Mesodermal cell (in vitro differentiated cells): Measurements from ENCODE around the gene NSUN4. TPM values are rescaled to one million over a fixed set of nuclear protein-coding genes. Genes with fewer than 3 reads are reported as not detected.

ENCODE experiments used
- H3K27ac ChIP-seq: 2 replicates; pipeline ENCODE4 v1.7.0; 2013; ENCODE audit warnings: mild to moderate bottlenecking, low read depth, low read length, moderate library complexity; ENCODE audit not compliant: severe bottlenecking
- H3K36me3 ChIP-seq: 2 replicates; pipeline ENCODE4 v1.7.1; 2013; ENCODE audit warnings: mild to moderate bottlenecking, low read length, moderate library complexity; ENCODE audit not compliant: control insufficient read depth, insufficient read depth
- H3K4me1 ChIP-seq: one replicate; pipeline ENCODE4 v1.7.1; 2013; ENCODE audit warnings: mild to moderate bottlenecking, low read length; ENCODE audit not compliant: insufficient read depth, control insufficient read depth, poor library complexity, severe bottlenecking
- H3K4me3 ChIP-seq: 2 replicates; pipeline ENCODE4 v1.7.0; 2013; ENCODE audit warnings: low read length, control low read depth, mild to moderate bottlenecking; ENCODE audit not compliant: insufficient read depth, poor library complexity, severe bottlenecking; ENCODE audit errors: extremely low read depth
- H3K9me3 ChIP-seq: 2 replicates; pipeline ENCODE4 v1.7.1; 2013; ENCODE audit warnings: mild to moderate bottlenecking, low read length, moderate library complexity; ENCODE audit not compliant: control insufficient read depth
- WGBS, 2 experiments: methylation state at CpG; one replicate each; pipeline ENCODE4 v1.1.5; 2013; ENCODE audit warnings: missing lambda C conversion rate in 2 of 2; ENCODE audit not compliant: insufficient coverage in 2 of 2; 5-methylcytosine and 5-hydroxymethylcytosine counted together
- polyA plus RNA-seq, 2 experiments: library from polyadenylated mRNA; stranded (reverse); fragments of 50-300 nt; gene quantifications; one replicate each; pipeline ENCODE4 v1.2.3, GENCODE V29; 2013

NSUN4 gene
- polyA plus RNA-seq (2013, experiment 1 of 2): 18.1 TPM
- polyA plus RNA-seq (2013, experiment 2 of 2): 16.0 TPM

DNA sequence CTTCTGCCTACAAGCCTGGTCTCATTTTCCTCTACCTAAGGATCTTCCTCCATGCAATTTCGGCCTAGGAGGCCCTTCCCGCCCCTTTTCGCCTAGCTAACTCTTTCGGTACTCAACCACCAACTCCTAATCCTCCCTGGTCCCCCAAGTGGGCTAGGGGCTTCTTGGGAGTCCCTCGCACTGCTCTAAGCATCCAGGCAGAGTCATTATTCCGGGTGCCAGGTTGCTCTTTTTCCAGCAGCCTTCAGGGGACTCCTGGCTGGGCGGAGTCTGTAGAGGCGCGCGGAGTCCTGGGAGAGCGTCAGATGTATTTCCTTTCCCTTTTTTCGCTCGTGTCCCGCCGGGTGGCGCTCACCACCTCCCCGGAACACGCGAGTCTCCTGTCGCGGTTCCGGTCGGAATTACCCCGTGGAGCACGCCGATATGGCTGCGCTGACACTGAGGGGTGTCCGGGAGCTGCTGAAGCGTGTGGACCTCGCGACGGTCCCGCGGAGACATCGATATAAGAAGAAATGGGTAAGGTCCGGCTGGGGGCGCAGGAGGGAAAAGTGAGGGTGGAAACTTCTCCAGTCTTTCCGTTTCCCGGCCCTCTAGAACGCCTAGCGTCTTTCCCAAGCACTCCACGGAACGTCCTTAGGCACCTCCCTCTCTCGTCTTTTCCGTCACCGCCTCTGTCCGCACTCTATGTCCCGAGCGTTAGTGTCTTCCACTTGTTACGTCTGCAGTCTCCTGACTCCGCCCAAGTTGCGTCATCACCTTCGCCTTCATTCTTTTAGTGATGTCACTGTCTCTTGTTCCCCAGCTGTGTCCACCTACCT lies at the start of gene NSUN4:
NSUN4 (plus strand) TSS at position 404 of the 818 bp plus-strand sequence; CDS start at position 424, 20 bp downstream.
- H3K9me3 ChIP-seq: no peaks in the 10 kb centered on the region
- 0% methylated on average over 46 to 52 of the region's 53 CpGs for WGBS, 2 experiments
- peaks cover 34% of the 10 kb centered on the region for H3K36me3 ChIP-seq
- peak within 1 kb of the TSS; percentile 95 for H3K27ac ChIP-seq
- peaks cover 13% of the 10 kb centered on the region for H3K4me1 ChIP-seq
- peak within 1 kb of the TSS; percentile 64 for H3K4me3 ChIP-seq

GRCh38 chr1:46295306-46295705 lies 45.3 kb upstream of the NSUN4 start:
- no peak overlapping the region for H3K27ac ChIP-seq
- H3K4me3 ChIP-seq: no peak overlapping the region
- no peaks in the 10 kb centered on the region for H3K9me3 ChIP-seq
- H3K36me3 ChIP-seq: peaks cover 68% of the 10 kb centered on the region
- H3K4me1 ChIP-seq: peaks cover 6% of the 10 kb centered on the region
- WGBS, 2 experiments: 90 to 100% methylated on average over 1 to 2 of the region's 2 CpGs

- H3K4me3 ChIP-seq: no peak overlapping the region
Observed at GRCh38 chr1:46298387-46298786, 42.2 kb upstream of the NSUN4 start.

GRCh38 chr1:46300673-46301405 lies 39.8 kb upstream of the NSUN4 start:
- WGBS, 2 experiments: 81 to 86% methylated on average over 5 of the region's 6 CpGs
- peaks cover 13% of the 10 kb centered on the region for H3K4me1 ChIP-seq
- no peaks in the 10 kb centered on the region for H3K9me3 ChIP-seq
- H3K36me3 ChIP-seq: peaks cover 37% of the 10 kb centered on the region
- peak overlapping the region; percentile 98 for H3K4me3 ChIP-seq
- peak overlapping the region; percentile 99 for H3K27ac ChIP-seq

More at GRCh38 chr1:46298387-46298786, 42.2 kb upstream of the NSUN4 start:
- peaks cover 53% of the 10 kb centered on the region for H3K36me3 ChIP-seq
- no peak overlapping the region for H3K27ac ChIP-seq
- peaks cover 13% of the 10 kb centered on the region for H3K4me1 ChIP-seq
- no peaks in the 10 kb centered on the region for H3K9me3 ChIP-seq

DNA sequence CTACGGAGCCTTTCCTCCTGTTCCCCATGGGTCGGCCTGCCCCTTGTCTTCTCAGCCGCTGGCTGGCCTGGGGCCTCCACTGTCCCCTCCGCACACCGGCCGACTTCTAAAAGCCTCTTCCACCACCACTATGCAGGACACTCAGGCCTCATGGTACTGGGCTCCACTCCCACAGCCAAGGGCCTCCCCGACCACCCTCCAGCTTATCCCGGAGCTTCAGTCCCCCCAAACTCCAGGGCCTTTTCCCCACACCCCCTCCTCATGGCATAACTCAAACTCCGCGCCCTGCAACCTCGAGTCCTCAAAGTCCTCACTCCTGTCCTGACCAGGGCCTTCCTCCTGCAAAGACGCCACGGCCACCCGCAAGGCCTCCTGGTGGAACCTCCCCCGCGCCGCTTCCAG lies 39.2 kb upstream of the NSUN4 start:
- Histone ChIP-seq H3K9me3 (no peaks in the 10 kb centered on the region), H3K27ac (peak overlapping the region; percentile 99), H3K36me3 (peaks cover 31% of the 10 kb centered on the region), H3K4me1 (peaks cover 16% of the 10 kb centered on the region), H3K4me3 (peak overlapping the region; percentile 98)
- WGBS, 2 experiments: 33 to 43% methylated on average over 6 to 8 of the region's 17 CpGs

DNA sequence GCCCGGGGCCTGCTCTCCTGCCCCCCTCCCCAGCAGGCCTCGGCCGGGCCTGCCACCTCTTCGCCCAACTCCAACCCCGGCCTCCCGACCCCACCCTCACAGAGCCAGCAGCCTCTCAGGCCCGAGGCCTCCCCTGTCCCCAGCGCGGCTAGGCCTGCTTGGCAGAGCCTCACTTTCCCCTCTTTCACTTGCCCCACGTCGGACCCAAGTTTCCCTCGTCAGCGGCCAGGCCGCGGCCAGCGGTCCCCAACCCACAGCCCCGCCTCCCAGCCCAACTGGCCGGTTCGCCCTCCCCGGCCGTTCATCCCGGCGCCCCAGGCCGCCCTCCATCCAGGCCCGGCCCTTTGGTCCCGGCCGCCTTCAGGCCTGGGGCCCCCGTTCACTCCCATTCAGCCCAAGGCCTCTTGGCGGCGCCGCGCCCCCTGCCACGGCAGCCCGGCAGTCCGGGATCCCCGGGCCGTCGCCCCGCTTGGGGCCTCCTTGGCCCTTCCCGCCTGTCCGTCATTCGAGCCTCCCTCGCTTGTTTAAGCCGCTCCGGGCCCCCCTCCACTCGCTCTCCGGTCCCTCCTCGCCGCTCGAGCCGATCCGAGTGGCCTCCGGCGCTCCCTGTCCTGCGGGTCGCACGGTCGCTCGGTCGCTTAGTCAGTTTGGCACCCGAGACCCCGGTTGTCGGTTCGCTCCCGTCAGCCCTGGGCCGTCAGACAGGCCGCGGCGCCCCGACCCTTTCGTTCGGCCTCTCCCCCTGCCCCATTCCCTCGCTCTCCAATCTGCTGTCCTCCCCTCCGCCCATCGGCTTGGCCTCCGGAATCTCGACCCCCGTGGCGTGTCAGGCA lies 38.6 kb upstream of the NSUN4 start:
- H3K4me1 ChIP-seq: peaks cover 16% of the 10 kb centered on the region
- H3K9me3 ChIP-seq: no peaks in the 10 kb centered on the region
- H3K36me3 ChIP-seq: peaks cover 30% of the 10 kb centered on the region
- peak overlapping the region; percentile 99 for H3K27ac ChIP-seq
- peak overlapping the region; percentile 98 for H3K4me3 ChIP-seq
- 0% methylated on average over 56 to 58 of the region's 79 CpGs for WGBS, 2 experiments

DNA sequence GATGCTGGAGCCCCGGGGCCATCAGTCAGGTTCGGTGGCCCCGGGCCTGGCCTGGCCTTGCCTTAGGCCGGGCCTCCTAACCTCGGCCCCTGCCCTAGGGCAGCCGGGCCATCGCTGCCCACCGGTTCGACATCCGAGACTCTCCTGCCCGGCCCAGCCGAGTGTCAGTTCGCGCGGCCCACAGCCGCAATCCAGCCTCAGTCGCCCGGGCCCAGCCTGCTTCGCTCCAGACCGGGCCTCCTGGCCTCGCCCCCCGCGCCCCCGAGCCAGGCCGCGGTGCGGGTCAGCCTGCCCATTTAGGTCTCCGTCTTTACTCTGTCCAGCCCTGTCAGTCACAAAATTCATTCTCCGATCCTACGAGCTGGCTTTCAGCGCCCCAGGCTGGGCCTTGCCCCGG lies 38.0 kb upstream of the NSUN4 start:
- Histone ChIP-seq H3K27ac (peak overlapping the region; percentile 99), H3K9me3 (no peaks in the 10 kb centered on the region), H3K36me3 (peaks cover 30% of the 10 kb centered on the region), H3K4me1 (peaks cover 20% of the 10 kb centered on the region), H3K4me3 (peak overlapping the region; percentile 98)
- WGBS, 2 experiments: 0 to 1% methylated on average over 30 to 32 of the region's 32 CpGs

GRCh38 chr1:46303038-46303871 lies 37.4 kb upstream of the NSUN4 start, which contains the start of the genes LRRC41 and UQCRH:
TSS of gene LRRC41 (minus strand) at chr1:46303616. CDS start at chr1:46303322, 294 bp downstream.
TSS of gene UQCRH (plus strand) at chr1:46303698. CDS start at chr1:46303767, 69 bp downstream.
- peaks cover 30% of the 10 kb centered on the region for H3K36me3 ChIP-seq
- H3K9me3 ChIP-seq: no peaks in the 10 kb centered on the region
- peaks cover 23% of the 10 kb centered on the region for H3K4me1 ChIP-seq
- 0% methylated on average over 42 to 45 of the region's 61 CpGs for WGBS, 2 experiments
- peak within 1 kb of the TSS; percentile 99 for H3K27ac ChIP-seq
- peak within 1 kb of the TSS; percentile 98 for H3K4me3 ChIP-seq

GRCh38 chr1:46303872-46304326 lies 36.7 kb upstream of the NSUN4 start:
- no peaks in the 10 kb centered on the region for H3K9me3 ChIP-seq
- H3K36me3 ChIP-seq: peaks cover 33% of the 10 kb centered on the region
- H3K4me3 ChIP-seq: peak overlapping the region; percentile 98
- H3K4me1 ChIP-seq: peaks cover 21% of the 10 kb centered on the region
- 0% methylated on average over 8 to 11 of the region's 14 CpGs for WGBS, 2 experiments
- H3K27ac ChIP-seq: peak overlapping the region; percentile 99
